Fibroblast of villous mesenchyme (primary cell): Measurements from ENCODE around the gene CAMK1G. TPM values are rescaled to one million over a fixed set of nuclear protein-coding genes. Genes with fewer than 3 reads are reported as not detected.

Experiments used
- DNase-seq: peaks from one replicate; pipeline ENCODE4 v3.0.0-alpha.2; 2010; ENCODE audit warnings: low read depth
- H3K4me3 ChIP-seq: 2 replicates; pipeline ENCODE4 v1.5.1; 2011; ENCODE audit warnings: low read depth, mild to moderate bottlenecking, low read length
- total RNA-seq: library from RNA; depleted of rRNA; stranded (reverse); fragments of >200 nt; gene quantifications from 2 replicates; pipeline ENCODE4 v1.2.3, GENCODE V29; 2012
- TF ChIP-seq, protein P1 (sequence below): IDR thresholded peaks from 2 replicates; pipeline ENCODE4 v1.5.1; 2012; ENCODE audit warnings: low read depth, mild to moderate bottlenecking, low read length; ENCODE audit not compliant: insufficient read depth

The CAMK1G gene
- total RNA-seq, 1 donor: 9.1 TPM

DNA sequence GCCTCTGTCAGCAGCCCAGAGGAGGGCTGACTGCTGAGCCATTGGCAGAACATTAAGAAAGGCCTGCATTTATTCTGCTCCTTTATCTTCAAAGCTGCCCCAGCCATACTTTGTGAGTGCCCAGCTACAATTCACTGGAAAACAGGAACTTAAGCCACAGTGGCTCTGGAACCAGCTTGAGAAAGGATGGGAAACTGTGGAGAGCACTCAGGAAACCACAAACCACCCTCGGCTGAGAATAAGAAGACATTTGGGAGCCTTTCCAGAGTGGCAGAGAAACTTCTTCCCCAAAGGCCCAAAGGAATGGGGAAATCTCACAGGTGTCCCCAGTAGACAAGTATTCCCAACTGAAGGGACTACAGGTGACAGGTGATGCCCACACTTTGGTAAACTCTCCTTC, 66.9 kb downstream of the CAMK1G start:
- TF ChIP-seq, protein P1, sequence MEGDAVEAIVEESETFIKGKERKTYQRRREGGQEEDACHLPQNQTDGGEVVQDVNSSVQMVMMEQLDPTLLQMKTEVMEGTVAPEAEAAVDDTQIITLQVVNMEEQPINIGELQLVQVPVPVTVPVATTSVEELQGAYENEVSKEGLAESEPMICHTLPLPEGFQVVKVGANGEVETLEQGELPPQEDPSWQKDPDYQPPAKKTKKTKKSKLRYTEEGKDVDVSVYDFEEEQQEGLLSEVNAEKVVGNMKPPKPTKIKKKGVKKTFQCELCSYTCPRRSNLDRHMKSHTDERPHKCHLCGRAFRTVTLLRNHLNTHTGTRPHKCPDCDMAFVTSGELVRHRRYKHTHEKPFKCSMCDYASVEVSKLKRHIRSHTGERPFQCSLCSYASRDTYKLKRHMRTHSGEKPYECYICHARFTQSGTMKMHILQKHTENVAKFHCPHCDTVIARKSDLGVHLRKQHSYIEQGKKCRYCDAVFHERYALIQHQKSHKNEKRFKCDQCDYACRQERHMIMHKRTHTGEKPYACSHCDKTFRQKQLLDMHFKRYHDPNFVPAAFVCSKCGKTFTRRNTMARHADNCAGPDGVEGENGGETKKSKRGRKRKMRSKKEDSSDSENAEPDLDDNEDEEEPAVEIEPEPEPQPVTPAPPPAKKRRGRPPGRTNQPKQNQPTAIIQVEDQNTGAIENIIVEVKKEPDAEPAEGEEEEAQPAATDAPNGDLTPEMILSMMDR: no peak
- no peak overlapping the region for H3K4me3 ChIP-seq
- DNase-seq: no peak

DNA sequence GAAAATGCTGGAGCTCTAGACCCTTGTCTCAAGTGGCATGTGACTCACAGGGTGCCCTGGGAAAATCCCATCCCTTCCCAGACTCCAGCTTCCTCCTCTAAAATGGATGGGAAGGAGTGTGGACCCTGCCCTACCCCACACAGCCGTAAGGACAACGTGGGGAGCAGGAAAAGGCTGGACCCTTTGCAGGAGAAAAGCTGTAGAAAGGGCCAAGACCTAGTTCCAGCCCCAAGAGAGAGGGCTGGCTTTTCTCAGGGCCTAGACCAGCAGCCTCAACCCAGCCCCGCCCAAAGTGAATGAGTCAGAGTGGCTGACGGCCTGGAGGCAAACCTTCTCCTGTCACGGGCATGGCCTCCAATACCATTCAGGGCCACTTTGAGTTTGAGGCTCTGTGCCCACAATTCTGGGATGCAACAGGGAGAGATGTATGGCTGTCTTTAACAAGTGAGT, 67.6 kb downstream of the CAMK1G start:
- DNase-seq: peak; percentile 81
- no peak overlapping the region for H3K4me3 ChIP-seq
- TF ChIP-seq, protein P1: no peak

DNA sequence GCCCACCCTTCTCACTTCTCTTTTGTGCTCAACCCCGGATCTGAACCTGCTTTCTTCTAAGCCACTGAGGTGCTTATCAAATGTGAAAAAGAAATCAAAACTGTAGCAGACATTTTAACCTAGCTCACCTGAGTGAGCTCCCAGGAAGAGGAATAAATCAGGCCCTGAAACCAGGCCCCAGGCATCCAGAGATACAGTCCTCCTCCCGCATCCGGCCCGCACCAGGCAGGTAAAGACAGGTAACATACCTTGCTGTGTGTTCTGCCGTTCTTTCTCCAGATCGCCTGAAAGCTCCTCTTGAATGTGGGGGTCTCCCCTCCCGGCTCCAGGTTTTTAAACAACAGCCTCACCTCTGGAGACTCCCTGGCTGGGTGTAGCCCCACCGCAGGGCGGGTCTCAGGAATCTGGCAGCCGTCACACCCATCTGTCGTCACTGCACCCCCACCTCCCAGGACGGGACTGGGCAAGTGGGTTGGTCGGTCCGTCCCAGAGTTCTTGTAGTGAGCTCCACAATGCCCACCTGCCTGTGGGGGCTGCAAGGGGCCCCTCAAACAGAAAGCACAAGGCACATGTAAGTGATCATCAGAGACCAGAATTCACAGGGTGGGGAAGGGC, 68.7 kb downstream of the CAMK1G start, which contains the start of gene LAMB3:
LAMB3 (minus strand) TSS at position 305 of the 615 bp plus-strand sequence. CDS start 1,481 bp downstream, outside the sequence.
- H3K4me3 ChIP-seq: no peak within 1 kb of the TSS
- TF ChIP-seq, protein P1: no peak
- no peak for DNase-seq

DNA sequence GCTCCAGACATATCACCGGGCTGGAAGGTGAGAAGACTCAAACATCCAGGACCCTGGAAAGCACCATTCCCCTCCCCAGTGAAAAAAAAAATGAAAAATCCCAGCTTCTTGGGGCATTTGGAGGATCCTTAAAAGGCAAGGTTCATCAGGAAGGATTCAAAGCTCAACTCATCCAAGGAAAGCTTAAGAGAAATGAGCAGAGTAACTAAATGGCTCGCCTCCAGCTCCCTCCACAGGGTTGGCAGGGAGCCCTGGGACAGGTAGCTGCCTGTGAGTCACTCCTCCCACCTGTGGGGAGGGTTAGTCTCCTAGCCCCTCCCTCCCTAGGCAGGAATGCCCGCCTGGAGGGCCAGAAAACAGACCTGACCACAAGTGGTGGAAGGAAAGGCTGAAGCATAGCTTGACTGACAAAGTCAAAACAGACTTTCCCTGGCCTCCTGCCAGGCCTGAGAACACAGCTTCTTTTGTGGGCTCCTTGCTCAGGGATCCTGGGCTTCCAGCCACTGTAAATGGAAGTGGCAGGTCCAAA, 69.4 kb downstream of the CAMK1G start:
- no peak overlapping the region for H3K4me3 ChIP-seq
- TF ChIP-seq, protein P1: no peak

DNA sequence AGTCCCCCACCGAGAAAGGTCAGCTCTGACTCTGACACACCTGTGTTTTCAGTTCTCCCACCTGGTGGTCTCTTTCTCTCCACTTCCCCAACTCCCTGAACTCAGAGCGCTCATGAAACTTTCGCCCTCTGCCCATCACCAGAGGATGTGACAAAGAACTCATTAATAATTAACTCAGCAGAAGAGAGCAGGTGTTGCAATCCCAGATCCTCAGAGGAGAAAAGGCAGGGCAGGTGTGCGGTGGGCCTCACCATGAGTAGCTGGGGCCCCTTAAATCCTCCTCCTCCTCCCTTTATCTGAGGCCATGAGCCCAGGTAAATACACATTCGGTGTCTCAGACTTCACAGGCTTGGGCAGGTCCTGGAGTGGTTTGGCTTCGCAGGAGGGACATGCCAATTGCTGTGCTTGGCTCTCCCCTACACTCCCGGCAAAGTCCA, 70.4 kb downstream of the CAMK1G start:
- no peak for DNase-seq
- H3K4me3 ChIP-seq: no peak overlapping the region
- TF ChIP-seq, protein P1: no peak

More for the DNA sequence above, 69.4 kb downstream of the CAMK1G start:
- DNase-seq: peak; percentile 39

DNA sequence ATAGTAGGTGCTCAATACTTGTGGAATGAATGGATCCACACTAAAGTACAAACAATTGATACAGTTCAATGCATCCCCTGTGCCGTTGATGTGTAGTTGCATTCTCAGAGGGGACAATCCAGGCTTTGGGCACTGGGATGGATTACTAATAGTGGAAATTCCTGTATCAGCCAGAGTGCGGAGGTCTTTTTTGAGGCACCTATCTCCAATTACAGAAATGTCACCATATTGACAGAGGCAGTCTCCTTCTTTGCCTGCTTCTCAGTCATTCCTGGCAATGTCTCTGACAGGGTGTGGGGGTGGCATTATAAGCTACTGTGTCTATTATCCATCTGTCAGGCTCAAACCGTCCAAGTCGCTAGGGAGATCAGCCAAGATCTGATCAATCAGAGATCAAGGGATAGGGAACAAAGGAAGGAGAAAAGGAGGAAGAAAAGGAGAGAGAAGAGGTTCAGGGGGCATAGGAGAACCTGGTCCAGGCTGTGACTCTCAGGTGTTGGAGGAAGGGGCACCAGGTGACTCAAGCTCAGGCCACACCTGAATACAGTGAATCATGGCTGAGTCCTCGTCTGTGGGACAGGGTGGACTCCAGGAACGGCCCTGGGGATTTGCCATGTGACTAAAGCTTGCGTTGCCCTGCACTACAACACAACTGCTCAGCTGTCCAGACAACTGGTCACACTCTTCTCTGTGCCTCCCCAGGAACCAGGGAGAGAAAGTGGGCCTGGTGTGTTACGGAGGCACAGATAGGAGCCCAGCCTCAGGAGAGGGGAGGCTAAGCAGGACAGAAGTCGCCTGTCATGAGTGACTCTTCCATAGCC, 72.1 kb downstream of the CAMK1G start:
- TF ChIP-seq, protein P1: no peak
- H3K4me3 ChIP-seq: no peak overlapping the region
- no peak for DNase-seq
